ACC112 (cell line): Measurements from ENCODE around the gene ZNF574.

Experiments
- H2AFZ ChIP-seq: fragments of 200-600 bp; sonication (generic); one replicate; pipeline ENCODE4 v1.6.0; 2017; ENCODE audit warnings: antibody characterized with exemption, low read length; ENCODE audit not compliant: unreplicated experiment
- H3K27ac ChIP-seq: fragments of 200-600 bp; sonication (generic); 2 replicates; pipeline ENCODE4 v1.5.1; 2014; ENCODE audit warnings: low read depth, mild to moderate bottlenecking, antibody characterized with exemption, low read length, moderate library complexity
- H3K27me3 ChIP-seq: fragments of 200-600 bp; sonication (generic); 2 replicates; pipeline ENCODE4 v1.6.1; 2014; ENCODE audit warnings: mild to moderate bottlenecking, antibody characterized with exemption, low read length, moderate library complexity, mixed read lengths; ENCODE audit not compliant: insufficient read depth
- H3K36me3 ChIP-seq: fragments of 200-600 bp; sonication (generic); 2 replicates; pipeline ENCODE4 v1.6.1; 2016; ENCODE audit warnings: mild to moderate bottlenecking, antibody characterized with exemption, low read length, moderate library complexity, mixed read lengths; ENCODE audit not compliant: insufficient read depth
- H3K4me1 ChIP-seq: fragments of 200-600 bp; sonication (generic); one replicate; pipeline ENCODE4 v1.6.1; 2016; ENCODE audit warnings: low read length, mixed read lengths; ENCODE audit not compliant: insufficient read depth, unreplicated experiment, control insufficient read depth
- H3K4me3 ChIP-seq: fragments of 200-600 bp; sonication (generic); 2 replicates; pipeline ENCODE4 v1.5.1; 2014; ENCODE audit warnings: mild to moderate bottlenecking, low read depth, low read length
- H3K79me2 ChIP-seq: fragments of 200-600 bp; sonication (generic); one replicate; pipeline ENCODE4 v1.6.0; 2016; ENCODE audit warnings: low read length; ENCODE audit not compliant: control insufficient read depth, unreplicated experiment, insufficient read depth

Gene ZNF574

DNA sequence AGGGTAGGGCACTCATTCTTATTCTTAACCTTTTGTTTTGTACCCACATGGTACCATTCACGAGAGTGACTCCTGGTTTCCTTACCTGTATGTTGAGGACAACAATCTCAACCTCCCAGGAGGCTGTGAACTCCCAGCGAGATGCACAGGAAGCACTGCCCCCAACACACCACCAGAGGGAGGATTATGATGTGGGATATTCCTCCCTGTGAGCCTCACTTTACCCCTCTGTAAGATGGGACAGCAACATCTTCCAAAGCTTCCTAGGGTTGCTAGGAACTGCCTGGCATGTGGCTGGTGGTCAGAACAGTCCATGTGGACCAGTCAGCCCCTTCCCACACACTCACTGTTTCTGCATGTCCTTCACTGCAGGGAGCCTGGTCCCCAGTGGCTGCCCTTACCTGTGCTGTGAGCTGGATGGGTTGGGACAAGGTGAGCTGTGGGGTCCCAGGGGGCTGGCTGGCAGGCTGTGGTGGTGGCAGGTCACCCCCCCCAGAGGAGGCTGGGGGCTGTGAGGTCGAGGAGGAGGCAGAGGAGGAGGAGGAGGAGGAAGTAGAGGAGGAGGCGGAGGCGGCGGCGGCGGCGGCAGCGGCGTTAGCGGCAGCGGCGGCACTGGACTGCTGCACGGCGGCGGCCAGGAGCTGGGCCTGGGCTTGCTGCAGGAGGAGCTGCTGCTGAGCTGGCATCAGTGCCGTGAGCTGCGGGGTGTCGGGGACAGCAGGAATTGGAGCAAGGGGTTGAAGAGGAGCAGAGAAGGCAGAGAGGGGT is 40.5 kb downstream of the ZNF574 start:
- Histone ChIP-seq H3K27me3 (no peaks in the 10 kb centered on the region), H3K4me1 (peaks cover 43% of the 10 kb centered on the region), H2AFZ (no peak overlapping the region), H3K27ac (no peak overlapping the region), H3K4me3 (no peak overlapping the region), H3K79me2 (no peaks in the 10 kb centered on the region), H3K36me3 (no peaks in the 10 kb centered on the region)

DNA sequence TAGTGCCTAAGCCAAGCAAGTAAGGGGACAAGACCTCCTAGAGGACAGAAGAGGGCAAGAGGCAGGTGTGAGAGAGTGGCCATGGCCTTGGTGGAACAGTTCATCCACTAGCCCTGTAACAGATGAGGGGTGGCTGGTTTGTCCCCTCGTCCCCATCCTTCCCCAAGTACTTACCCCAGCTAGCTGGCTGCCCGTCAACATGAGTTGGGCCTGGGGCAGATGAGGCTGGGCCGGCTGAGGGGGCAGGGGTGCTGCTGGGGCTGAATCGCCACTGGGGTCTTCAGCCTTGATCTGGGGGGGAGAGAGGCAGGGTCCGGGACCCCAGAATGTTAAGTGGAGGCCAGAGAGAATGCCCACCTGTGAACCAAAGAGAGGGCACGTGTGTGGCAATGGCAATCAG is 41.1 kb downstream of the ZNF574 start:
- no peaks in the 10 kb centered on the region for H3K27me3 ChIP-seq
- H3K27ac ChIP-seq, result no peak overlapping the region
- no peak overlapping the region for H3K4me3 ChIP-seq
- no peak overlapping the region for H2AFZ ChIP-seq
- H3K4me1 ChIP-seq, result peaks cover 42% of the 10 kb centered on the region
- no peaks in the 10 kb centered on the region for H3K79me2 ChIP-seq
- no peaks in the 10 kb centered on the region for H3K36me3 ChIP-seq

- Histone ChIP-seq H3K27ac (peak overlapping the region; percentile 70; the same call in 1 of the 2 replicates), H3K36me3 (no peaks in the 10 kb centered on the region), H3K79me2 (no peaks in the 10 kb centered on the region), H3K4me3 (no peak overlapping the region), H3K4me1 (peaks cover 35% of the 10 kb centered on the region), H3K27me3 (no peaks in the 10 kb centered on the region), H2AFZ (no peak overlapping the region)
Observed at GRCh38 chr19:42120276-42120980, 44.5 kb downstream of the ZNF574 start.

- 0 out of 2 replicates have a peak overlapping the region, but pooled peaks have one; percentile 32 for H3K4me3 ChIP-seq
- H3K79me2 ChIP-seq, result no peaks in the 10 kb centered on the region
- H2AFZ ChIP-seq, result no peak overlapping the region
- H3K27ac ChIP-seq, result peak overlapping the region; percentile 70
- no peaks in the 10 kb centered on the region for H3K36me3 ChIP-seq
- no peaks in the 10 kb centered on the region for H3K27me3 ChIP-seq
- peaks cover 35% of the 10 kb centered on the region for H3K4me1 ChIP-seq
Observed at GRCh38 chr19:42121036-42121621, 45.2 kb downstream of the ZNF574 start.

GRCh38 chr19:42121656-42122069 is 45.7 kb downstream of the ZNF574 start:
- Histone ChIP-seq H3K4me1 (peaks cover 35% of the 10 kb centered on the region), H3K27ac (peak overlapping the region; percentile 70)

GRCh38 chr19:42122691-42123607 is 47.0 kb downstream of the ZNF574 start:
- Histone ChIP-seq H3K27me3 (no peaks in the 10 kb centered on the region), H3K79me2 (no peaks in the 10 kb centered on the region), H3K27ac (peak overlapping the region; percentile 59; the same call in 1 of the 2 replicates), H3K4me3 (no peak overlapping the region), H3K36me3 (no peaks in the 10 kb centered on the region), H2AFZ (no peak overlapping the region), H3K4me1 (peaks cover 35% of the 10 kb centered on the region)

More at GRCh38 chr19:42121656-42122069, 45.7 kb downstream of the ZNF574 start:
- no peak overlapping the region for H2AFZ ChIP-seq
- no peaks in the 10 kb centered on the region for H3K79me2 ChIP-seq
- no peaks in the 10 kb centered on the region for H3K36me3 ChIP-seq
- peak overlapping the region; percentile 53; the same call in 1 of the 2 replicates for H3K4me3 ChIP-seq
- H3K27me3 ChIP-seq, result no peaks in the 10 kb centered on the region

DNA sequence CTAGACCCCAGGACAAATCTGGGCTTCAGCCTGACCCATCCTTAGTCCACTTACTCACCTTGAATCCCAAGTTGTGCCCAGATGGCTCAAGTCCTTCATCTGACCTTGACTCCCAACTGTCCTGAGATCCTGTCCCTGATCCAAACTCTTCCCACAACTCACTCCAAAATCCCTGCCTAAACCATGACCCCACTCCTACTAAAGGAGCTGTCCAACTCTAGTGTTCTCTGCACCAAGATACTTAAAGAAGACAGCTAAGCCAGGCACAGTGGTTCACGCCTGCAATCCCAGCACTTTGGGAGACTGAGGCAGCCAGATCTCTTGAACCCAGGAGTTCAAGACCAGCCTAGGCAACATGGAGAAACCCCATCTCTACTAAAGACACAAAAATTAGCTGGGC is 47.8 kb downstream of the ZNF574 start:
- H3K79me2 ChIP-seq, result no peaks in the 10 kb centered on the region
- H3K27me3 ChIP-seq, result no peaks in the 10 kb centered on the region
- H3K4me1 ChIP-seq, result peaks cover 33% of the 10 kb centered on the region

DNA sequence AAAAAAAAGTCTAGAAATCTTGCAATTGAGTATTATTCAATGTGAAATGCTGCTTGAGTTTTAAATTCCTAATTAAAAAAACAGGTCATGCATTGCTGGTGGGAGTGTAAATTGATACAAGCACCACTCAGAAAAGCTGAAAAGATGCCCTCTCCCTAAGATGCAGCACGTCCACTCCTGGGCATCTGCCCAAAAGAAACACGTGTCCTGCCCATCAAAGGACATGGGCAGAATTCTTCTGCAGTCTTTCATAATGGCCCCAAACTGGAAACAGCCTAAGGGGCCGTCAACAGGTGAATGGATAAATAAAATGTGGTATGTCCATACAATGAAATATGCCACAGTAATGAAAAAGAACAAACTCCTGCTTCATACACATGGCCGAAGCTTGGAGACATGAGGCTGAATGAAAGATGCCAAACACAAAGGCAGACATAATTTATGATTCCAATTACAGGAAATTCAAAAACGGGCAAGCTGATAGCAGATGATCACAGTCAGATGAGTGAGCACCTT is 48.5 kb downstream of the ZNF574 start:
- Histone ChIP-seq H3K4me1 (peaks cover 34% of the 10 kb centered on the region), H3K27ac (no peak overlapping the region), H3K79me2 (no peaks in the 10 kb centered on the region), H3K27me3 (no peaks in the 10 kb centered on the region), H3K36me3 (no peaks in the 10 kb centered on the region), H3K4me3 (no peak overlapping the region), H2AFZ (no peak overlapping the region)

More for the DNA sequence above, 47.8 kb downstream of the ZNF574 start:
- Histone ChIP-seq H2AFZ (no peak overlapping the region), H3K4me3 (no peak overlapping the region), H3K27ac (no peak overlapping the region), H3K36me3 (no peaks in the 10 kb centered on the region)

DNA sequence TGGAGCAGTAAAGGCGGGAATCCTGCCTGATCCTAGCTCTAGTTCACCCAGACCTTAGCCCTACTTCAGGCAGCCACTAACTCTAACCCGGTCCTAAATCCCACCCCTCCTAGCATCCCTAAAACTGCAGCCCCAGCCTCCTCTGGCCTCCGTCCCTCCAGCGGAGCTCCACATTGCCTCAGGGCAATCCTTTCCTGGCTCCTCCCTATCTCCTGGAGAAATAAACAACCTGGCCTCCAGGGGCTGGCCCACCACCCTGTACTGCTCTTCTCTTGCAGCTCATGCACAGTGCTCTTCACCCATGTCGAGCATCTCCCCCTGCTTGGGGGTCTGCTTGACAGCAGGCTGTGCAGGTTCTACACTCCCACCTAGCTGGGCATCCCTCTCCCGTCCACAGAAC is 49.6 kb downstream of the ZNF574 start:
- no peaks in the 10 kb centered on the region for H3K27me3 ChIP-seq
- H3K79me2 ChIP-seq, result no peaks in the 10 kb centered on the region
- peaks cover 41% of the 10 kb centered on the region for H3K4me1 ChIP-seq
- no peak overlapping the region for H3K27ac ChIP-seq
- no peak overlapping the region for H3K4me3 ChIP-seq
- no peak overlapping the region for H2AFZ ChIP-seq
- no peaks in the 10 kb centered on the region for H3K36me3 ChIP-seq

- Histone ChIP-seq H3K4me1 (peaks cover 33% of the 10 kb centered on the region), H3K27me3 (no peaks in the 10 kb centered on the region), H3K36me3 (no peaks in the 10 kb centered on the region), H2AFZ (no peak overlapping the region), H3K79me2 (no peaks in the 10 kb centered on the region), H3K27ac (no peak overlapping the region), H3K4me3 (no peak overlapping the region)
Observed at GRCh38 chr19:42126574-42126973, 50.6 kb downstream of the ZNF574 start.
